ENCODE measurements around the gene ABCA2.

- TF ChIP-seq CTCF (IDR thresholded peaks at IDR 0.05) (no peak), EP300 (IDR thresholded peaks at IDR 0.05; ENCODE audit: low read depth) (no peak), POLR2A (IDR thresholded peaks at IDR 0.05) (no peak)
Observed at GRCh38 chr9:136972335-136972734, 55.7 kb downstream of the ABCA2 start.

Data from transverse colon (tissue), 3 donors.